ENCODE data around the gene YOD1. TPM values are rescaled to one million over a fixed set of nuclear protein-coding genes. Genes with fewer than 3 reads are reported as not detected.

YOD1 gene
- total RNA-seq, 1 experiment from 2014 or later: 3.8 TPM

DNA sequence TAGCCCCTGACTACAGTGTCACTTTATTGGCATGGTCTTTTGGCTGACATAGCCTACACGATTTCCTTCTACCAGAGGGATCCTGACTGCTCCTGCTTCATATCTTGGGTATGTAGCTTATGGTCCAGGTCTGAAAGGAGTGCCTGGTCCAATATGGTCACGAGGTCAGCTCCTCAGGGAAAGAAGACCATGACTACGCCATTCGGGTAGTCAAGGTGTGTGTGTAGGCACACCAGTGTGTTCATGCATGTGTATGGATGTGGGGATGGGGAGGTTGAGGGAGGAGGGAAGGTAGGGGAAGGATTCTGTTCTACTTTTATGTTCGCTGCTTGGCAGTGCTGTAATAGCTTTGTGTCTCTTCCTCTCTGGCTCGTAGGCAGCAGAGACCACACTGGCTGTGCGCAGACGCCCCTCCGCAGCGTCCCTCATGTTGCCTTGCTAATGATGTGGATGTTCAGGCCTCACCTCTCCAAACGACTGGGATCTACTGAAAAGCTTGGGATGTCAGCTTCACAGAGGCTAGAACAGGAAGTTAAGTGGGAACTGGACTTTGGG is 27.6 kb upstream of the YOD1 start:
- H3K36me3 ChIP-seq: no peaks in the 10 kb centered on the region

DNA sequence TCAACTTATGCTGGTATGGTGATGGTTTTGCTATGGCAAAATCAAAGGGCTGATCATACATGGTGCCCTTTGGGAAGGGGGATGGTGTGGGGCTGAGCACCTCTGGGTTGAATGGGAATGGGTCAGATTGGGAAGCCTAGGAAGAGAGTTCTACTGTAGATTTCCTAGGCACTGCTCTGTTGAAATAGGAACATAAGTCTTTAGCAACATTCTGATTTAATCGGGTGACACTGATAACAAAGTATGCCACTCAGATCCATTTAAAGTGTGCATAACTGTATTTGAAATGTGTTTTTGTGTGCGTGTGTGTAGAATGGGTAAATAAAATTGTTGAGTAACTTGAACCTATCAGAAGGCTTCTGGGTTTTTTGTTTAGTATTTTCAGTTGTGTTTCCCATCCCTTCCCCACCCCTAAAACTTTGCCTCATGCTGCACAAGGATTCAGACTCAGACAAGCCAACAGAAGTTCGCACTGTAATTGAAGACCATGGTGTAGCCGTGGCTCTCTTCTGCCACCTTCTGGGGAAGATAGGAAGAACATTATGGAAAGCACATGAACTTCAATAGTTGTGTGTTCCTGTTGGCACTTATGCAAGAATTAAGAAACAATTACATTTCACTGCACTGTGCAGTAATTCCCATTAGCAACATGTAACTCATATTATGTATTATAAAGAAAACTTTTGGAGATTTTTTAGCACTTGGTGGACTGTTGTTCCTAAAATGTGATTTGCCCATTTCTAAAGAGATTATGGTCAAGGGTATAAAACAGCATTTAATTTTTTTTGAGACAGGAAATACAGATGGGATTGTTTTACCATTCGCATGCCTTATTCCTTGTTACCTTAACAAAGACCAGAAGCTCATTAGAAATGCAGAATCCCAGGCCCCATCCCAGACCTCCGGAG is 26.7 kb upstream of the YOD1 start:
- no peak overlapping the region for H3K4me3 ChIP-seq
- 0 out of 2 replicates have a peak, but pooled peaks cover 8% of the 10 kb centered on the region for H3K27me3 ChIP-seq
- H3K9me3 ChIP-seq (replicated peaks): no peaks in the 10 kb centered on the region
- H3K27ac ChIP-seq: no peak overlapping the region
- H3K4me1 ChIP-seq: no peaks in the 10 kb centered on the region
- H3K36me3 ChIP-seq: no peaks in the 10 kb centered on the region
- peak; percentile 45 to 86 for DNase-seq

More for the DNA sequence above, 27.6 kb upstream of the YOD1 start:
- Histone ChIP-seq H3K4me1 (no peaks in the 10 kb centered on the region), H3K9me3 (replicated peaks) (no peaks in the 10 kb centered on the region), H3K4me3 (no peak overlapping the region), H3K27me3 (0 out of 2 replicates have a peak, but pooled peaks cover 8% of the 10 kb centered on the region), H3K27ac (no peak overlapping the region)
- no peak for DNase-seq

DNA sequence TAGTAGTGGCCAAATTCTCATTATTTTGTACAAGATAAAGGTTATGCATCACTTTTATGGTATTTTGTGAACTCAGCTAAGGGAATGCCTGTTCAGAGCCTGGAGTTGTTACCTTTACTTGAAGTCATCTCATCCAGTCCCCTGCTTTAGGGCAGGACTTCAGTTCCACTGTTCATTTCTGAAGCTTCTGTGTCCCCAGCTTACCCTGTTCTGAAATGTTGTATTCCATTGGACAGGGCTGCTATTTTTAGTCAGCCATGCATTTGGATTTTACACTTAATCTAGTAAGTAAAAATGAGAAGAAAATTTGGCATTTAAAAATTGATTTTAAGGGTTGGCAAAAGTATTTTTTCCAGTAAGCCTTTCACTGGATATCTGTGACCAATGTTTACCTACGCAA is 26.0 kb upstream of the YOD1 start:
- no peaks in the 10 kb centered on the region for H3K9me3 ChIP-seq (replicated peaks)
- no peak for DNase-seq

DNA sequence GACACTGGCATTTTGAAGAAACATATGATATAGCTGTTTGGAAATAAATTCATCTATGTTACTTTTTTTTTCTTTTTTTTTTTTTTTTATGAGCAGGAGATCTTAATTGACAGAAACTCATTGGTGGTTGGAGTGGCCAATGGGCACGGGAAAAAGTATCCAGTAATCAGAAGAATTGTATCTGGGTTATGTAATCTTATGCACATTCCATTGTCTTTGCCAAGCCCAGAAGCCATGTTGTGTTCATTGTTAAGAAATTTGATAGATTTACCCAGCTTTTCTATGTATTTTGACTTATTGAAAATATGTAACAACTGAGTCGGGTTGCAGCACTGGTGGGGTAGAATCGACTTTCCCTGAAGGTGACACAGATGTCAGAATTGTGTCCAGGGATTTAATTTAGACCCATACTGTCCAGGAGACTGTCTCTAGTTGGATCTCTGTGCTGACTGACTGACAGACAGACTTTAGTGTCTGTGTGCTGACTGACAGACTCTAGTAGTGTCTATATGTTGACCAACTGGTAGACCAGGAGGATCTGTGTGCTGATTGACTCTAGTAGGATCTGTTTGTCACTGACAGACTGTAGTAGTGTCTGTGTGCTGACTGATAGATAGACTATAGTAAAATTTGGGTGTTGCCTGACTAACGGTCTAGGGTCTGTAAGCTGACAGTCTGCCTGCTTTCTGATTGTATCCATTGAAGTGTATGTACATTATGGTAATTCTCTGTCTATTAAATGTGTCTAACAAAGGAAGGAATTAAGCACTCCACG is 25.4 kb upstream of the YOD1 start:
- no peak overlapping the region for H3K4me3 ChIP-seq
- H3K27me3 ChIP-seq: no peaks in the 10 kb centered on the region
- H3K4me1 ChIP-seq: no peaks in the 10 kb centered on the region
- DNase-seq: no peak
- H3K9me3 ChIP-seq (replicated peaks): no peaks in the 10 kb centered on the region
- no peaks in the 10 kb centered on the region for H3K36me3 ChIP-seq
- no peak overlapping the region for H3K27ac ChIP-seq

More for the DNA sequence above, 26.0 kb upstream of the YOD1 start:
- no peak overlapping the region for H3K27ac ChIP-seq
- no peak overlapping the region for H3K4me3 ChIP-seq
- no peaks in the 10 kb centered on the region for H3K36me3 ChIP-seq
- H3K4me1 ChIP-seq: no peaks in the 10 kb centered on the region
- H3K27me3 ChIP-seq: 0 out of 2 replicates have a peak, but pooled peaks cover 3% of the 10 kb centered on the region

DNA sequence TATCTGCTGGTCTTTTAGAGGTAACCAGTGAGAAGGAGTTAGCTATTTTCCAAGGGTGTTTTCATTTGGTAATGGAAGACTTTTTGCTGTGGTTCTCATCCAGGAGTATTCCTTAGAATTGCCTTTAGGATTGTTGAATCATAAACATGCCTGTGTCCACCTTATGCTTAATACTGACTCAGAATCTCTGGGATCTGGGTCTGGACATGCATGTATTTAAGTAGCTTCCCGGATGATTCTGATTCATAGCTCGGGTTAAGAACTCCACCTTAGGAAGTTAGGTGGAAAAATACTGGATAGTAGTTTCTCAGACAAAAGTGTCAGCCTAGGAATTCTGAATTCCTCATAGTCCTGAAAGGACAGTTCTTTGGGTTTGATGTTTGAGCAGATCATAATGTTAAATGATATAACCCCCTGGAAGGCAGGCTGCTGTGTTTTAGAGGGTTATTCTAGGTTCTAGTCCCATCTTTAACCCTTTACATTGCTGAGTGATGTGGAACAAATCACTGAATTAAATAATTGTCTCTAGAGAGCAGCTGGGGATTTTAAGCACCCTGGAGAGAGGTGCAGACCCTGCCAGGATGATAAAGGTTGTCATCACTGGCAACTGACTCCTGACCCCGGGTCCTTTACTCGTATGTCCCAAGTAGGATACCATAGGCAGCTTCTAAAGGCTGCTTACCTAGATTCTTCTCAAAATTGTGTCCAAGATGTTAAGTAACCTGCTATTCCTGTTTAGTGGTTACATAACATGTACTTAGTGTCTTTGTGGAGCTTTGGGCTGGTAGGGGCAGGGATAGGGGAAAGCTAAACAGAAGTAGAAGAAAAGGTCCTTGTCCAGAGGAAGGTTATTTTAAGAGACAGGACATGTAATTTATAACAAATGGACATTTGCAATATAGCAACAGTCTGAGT is 23.2 kb upstream of the YOD1 start:
- DNase-seq: no peak
- Histone ChIP-seq H3K27me3 (no peaks in the 10 kb centered on the region), H3K36me3 (no peaks in the 10 kb centered on the region), H3K4me3 (no peak overlapping the region), H3K4me1 (no peaks in the 10 kb centered on the region), H3K9me3 (replicated peaks) (no peaks in the 10 kb centered on the region), H3K27ac (no peak overlapping the region)

DNA sequence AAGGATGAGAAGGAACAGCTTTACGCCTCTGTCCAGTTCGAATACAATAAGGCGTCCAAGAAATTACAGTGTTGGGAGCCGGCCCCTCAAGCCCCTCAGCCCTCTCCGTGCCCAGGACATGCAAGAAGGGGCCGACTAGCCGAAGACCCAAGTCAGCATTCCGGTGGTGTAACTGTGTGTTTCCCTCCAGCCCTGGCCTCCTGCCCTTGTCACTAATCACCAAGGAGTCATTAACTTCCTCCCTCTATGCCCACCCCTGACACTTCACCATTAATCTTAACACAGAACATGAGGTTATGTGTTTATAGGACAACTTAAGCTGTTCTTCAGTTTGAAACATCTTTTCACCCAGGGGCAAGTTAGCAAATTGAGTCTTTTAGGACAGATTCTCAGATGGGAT is 21.2 kb upstream of the YOD1 start:
- Histone ChIP-seq H3K27me3 (no peaks in the 10 kb centered on the region), H3K36me3 (no peaks in the 10 kb centered on the region), H3K4me1 (no peaks in the 10 kb centered on the region), H3K9me3 (replicated peaks) (no peaks in the 10 kb centered on the region), H3K4me3 (no peak overlapping the region), H3K27ac (no peak overlapping the region)
- no peak for DNase-seq

DNA sequence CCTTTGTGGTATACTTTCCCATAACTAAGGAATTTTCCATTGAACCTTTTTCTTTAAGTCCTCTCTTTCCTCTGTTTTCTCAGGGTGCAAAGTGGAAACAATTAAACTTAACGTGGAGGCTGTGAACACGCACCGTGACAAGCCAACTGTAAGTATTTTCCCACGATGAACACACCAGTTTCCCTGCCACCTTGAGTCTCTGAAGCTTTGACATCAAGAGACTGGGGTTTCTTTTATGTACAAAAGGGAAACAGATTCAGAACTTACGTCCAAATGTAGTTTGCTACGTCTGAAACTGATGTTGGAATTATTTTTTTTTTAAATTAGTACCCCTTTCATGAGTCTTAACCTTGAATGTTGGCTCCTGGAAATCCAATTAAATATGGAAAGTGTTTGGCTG is 20.4 kb upstream of the YOD1 start:
- no peaks in the 10 kb centered on the region for H3K4me1 ChIP-seq
- H3K9me3 ChIP-seq (replicated peaks): no peaks in the 10 kb centered on the region
- H3K36me3 ChIP-seq: no peaks in the 10 kb centered on the region
- no peaks in the 10 kb centered on the region for H3K27me3 ChIP-seq
- H3K4me3 ChIP-seq: no peak overlapping the region
- no peak overlapping the region for H3K27ac ChIP-seq
- DNase-seq: no peak

DNA sequence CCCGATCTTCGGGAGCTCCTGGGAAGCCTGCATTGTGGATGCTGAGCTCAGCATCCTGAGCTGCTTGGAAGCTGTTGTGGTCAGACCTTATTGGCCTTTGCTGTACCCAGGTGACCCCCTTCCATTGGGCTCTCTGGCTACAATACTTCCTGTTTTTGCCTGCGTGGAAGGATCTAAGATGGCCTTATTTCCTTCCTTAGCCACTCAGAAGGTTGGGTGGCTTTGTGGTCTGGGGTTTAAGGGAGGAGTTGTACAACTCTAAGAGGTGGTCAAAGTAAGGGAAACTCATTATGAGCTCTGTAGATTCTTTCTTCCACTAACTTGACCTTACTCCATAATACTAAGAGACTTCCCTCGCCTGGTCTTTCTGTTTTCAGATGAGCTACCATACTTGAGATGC is 19.8 kb upstream of the YOD1 start:
- Histone ChIP-seq H3K36me3 (no peaks in the 10 kb centered on the region), H3K27ac (no peak overlapping the region), H3K27me3 (no peaks in the 10 kb centered on the region), H3K4me3 (no peak overlapping the region), H3K4me1 (no peaks in the 10 kb centered on the region), H3K9me3 (replicated peaks) (no peaks in the 10 kb centered on the region)
- DNase-seq: no peak

DNA sequence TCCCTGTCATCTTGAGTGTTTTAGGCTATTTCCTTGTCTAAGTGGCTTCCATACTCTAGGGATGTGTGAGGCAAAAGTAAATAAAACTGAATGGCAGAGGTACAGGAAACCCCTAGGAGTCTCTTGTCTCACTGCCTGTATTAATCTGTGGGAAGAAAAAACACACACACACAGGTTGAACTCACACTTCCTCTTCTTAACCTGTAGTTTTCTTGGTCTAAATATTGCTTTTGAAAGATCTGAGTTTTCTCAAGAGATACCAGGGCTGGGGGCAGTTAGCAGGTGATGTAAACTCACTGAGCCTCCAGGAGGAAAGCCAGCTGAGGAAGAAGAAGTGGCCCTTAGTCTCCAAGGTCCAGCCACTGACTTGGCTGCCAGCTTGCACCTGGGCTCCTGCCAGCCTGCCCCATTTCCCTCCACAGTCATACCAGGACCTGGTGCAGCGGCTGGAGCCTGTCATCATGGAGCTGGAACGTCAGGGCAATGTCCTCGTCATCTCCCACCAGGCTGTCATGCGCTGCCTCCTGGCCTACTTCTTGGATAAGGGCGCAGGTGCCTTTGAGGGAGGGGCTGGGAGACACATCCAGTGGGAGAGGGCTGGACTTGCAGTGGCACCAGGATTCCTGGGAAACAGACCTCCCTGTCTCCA is 19.0 kb upstream of the YOD1 start:
- Histone ChIP-seq H3K27ac (no peak overlapping the region), H3K4me1 (no peaks in the 10 kb centered on the region), H3K9me3 (replicated peaks) (no peaks in the 10 kb centered on the region), H3K4me3 (no peak overlapping the region), H3K27me3 (peaks cover 2% of the 10 kb centered on the region; the same call in 1 of the 2 replicates), H3K36me3 (no peaks in the 10 kb centered on the region)
- no peak for DNase-seq

DNA sequence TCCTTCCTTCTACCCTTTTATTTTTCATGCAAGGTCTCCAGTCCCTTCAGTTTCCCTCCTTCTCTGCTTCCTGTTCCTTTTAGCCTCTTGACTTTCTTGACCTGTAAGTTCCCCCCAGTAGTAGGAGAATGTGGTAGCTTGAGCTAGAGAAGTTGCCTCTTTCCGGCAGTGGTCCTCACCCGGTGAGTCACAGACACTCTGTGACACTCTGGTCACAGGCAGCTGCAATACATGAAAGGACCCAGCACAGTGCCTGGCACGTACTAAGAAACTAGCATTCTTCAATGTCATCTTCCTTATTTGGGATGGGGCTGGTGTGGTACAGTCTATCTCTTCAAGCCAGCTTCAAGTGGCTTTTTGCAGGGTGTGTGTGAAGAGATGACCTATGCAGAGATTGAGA is 18.1 kb upstream of the YOD1 start:
- peaks cover 4% of the 10 kb centered on the region; the same call in 1 of the 2 replicates for H3K27me3 ChIP-seq
- no peaks in the 10 kb centered on the region for H3K4me1 ChIP-seq
- no peaks in the 10 kb centered on the region for H3K9me3 ChIP-seq (replicated peaks)
- H3K4me3 ChIP-seq: no peak overlapping the region
- DNase-seq: no peak
- H3K36me3 ChIP-seq: no peaks in the 10 kb centered on the region
- H3K27ac ChIP-seq: no peak overlapping the region

DNA sequence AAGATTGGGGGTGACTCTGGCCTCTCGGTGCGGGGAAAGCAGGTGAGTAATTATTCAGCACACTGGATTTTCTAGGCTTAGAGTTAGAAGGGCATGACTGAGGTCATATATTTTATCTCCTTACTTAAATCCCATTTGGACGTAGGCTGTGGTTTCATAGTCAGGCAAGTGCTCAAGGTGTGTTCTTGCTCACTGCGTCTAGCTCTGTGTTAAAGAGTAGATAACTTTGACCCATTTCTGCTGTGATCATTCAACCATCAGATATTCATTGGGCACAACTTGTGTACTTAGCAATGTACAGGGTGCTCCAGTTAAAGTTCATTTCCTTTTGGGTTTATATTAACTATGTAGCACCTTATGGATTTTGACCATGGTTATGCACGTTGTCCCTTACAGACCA is 16.7 kb upstream of the YOD1 start:
- Histone ChIP-seq H3K4me1 (no peaks in the 10 kb centered on the region), H3K27me3 (peaks cover 4% of the 10 kb centered on the region; the same call in 1 of the 2 replicates), H3K27ac (no peak overlapping the region), H3K9me3 (replicated peaks) (no peaks in the 10 kb centered on the region), H3K36me3 (no peaks in the 10 kb centered on the region), H3K4me3 (no peak overlapping the region)
- no peak for DNase-seq

DNA sequence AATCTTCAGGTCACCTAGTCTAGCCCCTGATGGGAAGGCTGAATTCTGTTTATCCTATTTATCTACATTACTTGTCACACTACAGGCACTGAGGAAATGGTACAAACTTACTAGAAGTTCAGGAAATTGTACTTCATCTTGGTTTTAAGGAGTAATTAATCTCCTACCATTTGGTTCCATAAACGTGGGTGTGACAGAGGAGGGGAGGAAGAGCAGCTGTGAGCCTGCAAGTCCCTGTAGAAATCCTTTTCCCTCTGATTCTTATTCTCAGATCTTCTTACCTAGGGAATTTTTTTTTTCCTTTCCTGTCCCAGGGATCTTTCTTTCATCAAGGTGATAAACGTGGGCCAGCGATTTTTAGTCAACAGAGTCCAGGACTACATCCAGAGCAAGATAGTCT is 16.2 kb upstream of the YOD1 start:
- Histone ChIP-seq H3K4me1 (no peaks in the 10 kb centered on the region), H3K9me3 (replicated peaks) (no peaks in the 10 kb centered on the region), H3K27ac (no peak overlapping the region), H3K27me3 (peaks cover 4% of the 10 kb centered on the region; the same call in 1 of the 2 replicates), H3K4me3 (no peak overlapping the region), H3K36me3 (no peaks in the 10 kb centered on the region)
- DNase-seq: no peak

DNA sequence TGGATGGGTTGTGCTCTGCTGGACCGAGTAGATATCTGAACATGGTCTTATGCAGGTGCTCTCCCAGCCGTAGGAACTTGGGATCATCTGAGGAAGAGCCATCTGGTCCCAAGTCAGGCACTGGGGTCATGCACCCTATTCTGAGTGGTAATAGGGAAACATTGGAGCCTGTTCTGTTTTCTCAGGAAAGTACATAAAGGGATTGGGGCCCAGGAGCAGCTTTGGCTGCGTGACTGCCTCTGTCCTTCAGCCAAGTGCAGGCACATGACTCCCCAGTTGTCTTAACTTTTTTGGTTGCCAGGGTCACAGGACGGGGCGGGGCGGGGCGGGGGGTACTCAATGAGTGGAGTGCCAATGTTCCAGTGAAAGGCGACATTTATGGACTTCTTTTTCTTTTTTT is 13.6 kb upstream of the YOD1 start:
- no peak overlapping the region for H3K4me3 ChIP-seq
- DNase-seq: no peak
- H3K9me3 ChIP-seq (replicated peaks): no peaks in the 10 kb centered on the region
- no peak overlapping the region for H3K27ac ChIP-seq
- no peaks in the 10 kb centered on the region; the same call in 1 of the 2 replicates for H3K4me1 ChIP-seq
- no peaks in the 10 kb centered on the region for H3K36me3 ChIP-seq
- H3K27me3 ChIP-seq: peaks cover 4% of the 10 kb centered on the region; the same call in 1 of the 2 replicates

DNA sequence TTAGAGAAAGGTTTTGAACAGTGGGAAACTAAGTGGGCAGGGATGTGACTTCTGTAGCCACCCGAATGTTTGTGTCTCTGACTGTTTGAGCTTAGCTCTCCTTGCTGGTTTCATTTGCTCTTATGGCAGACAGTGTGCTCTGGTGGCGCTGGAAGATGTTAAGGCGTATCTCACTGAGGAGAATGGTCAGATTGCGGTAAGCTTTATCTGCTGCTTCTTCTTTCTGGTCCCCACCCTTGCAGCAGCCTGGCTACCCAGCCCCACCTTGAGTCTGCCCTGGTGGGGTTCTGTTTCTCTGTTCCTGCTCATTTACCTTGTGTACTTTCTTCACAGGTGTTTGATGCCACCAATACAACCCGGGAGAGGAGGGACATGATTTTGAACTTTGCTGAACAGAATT is 12.0 kb upstream of the YOD1 start:
- Histone ChIP-seq H3K36me3 (no peaks in the 10 kb centered on the region), H3K4me3 (no peak overlapping the region), H3K27ac (no peak overlapping the region), H3K4me1 (no peaks in the 10 kb centered on the region; the same call in 1 of the 2 replicates), H3K27me3 (peaks cover 4% of the 10 kb centered on the region; the same call in 1 of the 2 replicates), H3K9me3 (replicated peaks) (no peaks in the 10 kb centered on the region)
- DNase-seq: no peak

Data from SJCRH30 (cell line).